MG63 (cell line): ENCODE results near the gene FNIP2. TPM values are rescaled to one million over a fixed set of nuclear protein-coding genes. Genes with fewer than 3 reads are reported as not detected.
"Not testable (repeated sequence)": the region's sequence is repeated elsewhere in the genome, so short reads cannot be mapped to it uniquely, and the experiment has no call there.

ENCODE experiments used
- DNase-seq: peaks from one replicate; pipeline ENCODE4 v3.0.0-alpha.2; 2020
- H3K27me3 ChIP-seq: fragments of 250-450 bp; sonication (Bioruptor Pico); 2 replicates; pipeline ENCODE4 v1.5.1; 2020; ENCODE audit warnings: mild to moderate bottlenecking, moderate library complexity
- H3K36me3 ChIP-seq: fragments of 250-450 bp; sonication (Bioruptor Pico); 2 replicates; pipeline ENCODE4 v1.5.1; 2020; ENCODE audit warnings: mild to moderate bottlenecking, moderate library complexity
- H3K4me3 ChIP-seq: fragments of 250-450 bp; sonication (Bioruptor Pico); 2 replicates; pipeline ENCODE4 v1.5.1; 2020; ENCODE audit warnings: mild to moderate bottlenecking, moderate library complexity
- H3K9me3 ChIP-seq: fragments of 250-450 bp; sonication (Bioruptor Pico); 2 replicates; pipeline ENCODE4 v1.5.1; 2020; ENCODE audit warnings: mild to moderate bottlenecking, moderate library complexity
- total RNA-seq: library from RNA; depleted of rRNA; stranded (reverse); fragments of >200 nt; shearing (Covaris generic); gene quantifications from 2 replicates; pipeline ENCODE4 v1.2.3, GENCODE V29; 2014; ENCODE audit warnings: low replicate concordance

FNIP2 gene
- total RNA-seq, 1 experiment from 2014 or later: 11.1 TPM

GRCh38 chr4:158894826-158895225 lies 126.0 kb downstream of the FNIP2 start:
- no peak overlapping the region for H3K4me3 ChIP-seq
- peaks cover 4% of the 10 kb centered on the region; the same call in 1 of the 2 replicates for H3K36me3 ChIP-seq
- DNase-seq: no peak

GRCh38 chr4:158895797-158896576 lies 127.2 kb downstream of the FNIP2 start:
- Histone ChIP-seq H3K27me3 (no peaks in the 10 kb centered on the region), H3K9me3 (no peaks in the 10 kb centered on the region), H3K4me3 (no peak overlapping the region), H3K36me3 (peaks cover 4% of the 10 kb centered on the region; the same call in 1 of the 2 replicates)
- no peak for DNase-seq

More at GRCh38 chr4:158894826-158895225, 126.0 kb downstream of the FNIP2 start:
- Histone ChIP-seq H3K9me3 (no peaks in the 10 kb centered on the region), H3K27me3 (no peaks in the 10 kb centered on the region)

- not testable (repeated sequence) for H3K9me3 ChIP-seq, H3K27me3 ChIP-seq, H3K36me3 ChIP-seq, DNase-seq, H3K4me3 ChIP-seq
Observed at GRCh38 chr4:158896577-158897238, 127.9 kb downstream of the FNIP2 start.

- H3K4me3 ChIP-seq, DNase-seq, H3K9me3 ChIP-seq, H3K36me3 ChIP-seq, H3K27me3 ChIP-seq: not testable (repeated sequence)
Observed at GRCh38 chr4:158900408-158900807, 131.6 kb downstream of the FNIP2 start.

- not testable (repeated sequence) for H3K27me3 ChIP-seq, H3K36me3 ChIP-seq, H3K9me3 ChIP-seq, H3K4me3 ChIP-seq
- peak; percentile 36 for DNase-seq
Observed at GRCh38 chr4:158902280-158903078, 133.7 kb downstream of the FNIP2 start.

- no peak for DNase-seq
- no peaks in the 10 kb centered on the region for H3K36me3 ChIP-seq
- no peaks in the 10 kb centered on the region for H3K9me3 ChIP-seq
- no peaks in the 10 kb centered on the region for H3K27me3 ChIP-seq
- H3K4me3 ChIP-seq: no peak overlapping the region
Observed at GRCh38 chr4:158903079-158903456, 134.2 kb downstream of the FNIP2 start.

- H3K9me3 ChIP-seq: no peaks in the 10 kb centered on the region
- H3K4me3 ChIP-seq: no peak overlapping the region
- DNase-seq: no peak
- H3K27me3 ChIP-seq: no peaks in the 10 kb centered on the region
- no peaks in the 10 kb centered on the region for H3K36me3 ChIP-seq
Observed at GRCh38 chr4:158903472-158904043, 134.7 kb downstream of the FNIP2 start.

- no peak for DNase-seq
- no peaks in the 10 kb centered on the region for H3K36me3 ChIP-seq
- no peaks in the 10 kb centered on the region for H3K27me3 ChIP-seq
- H3K9me3 ChIP-seq: no peaks in the 10 kb centered on the region
- H3K4me3 ChIP-seq: no peak overlapping the region
Observed at GRCh38 chr4:158904815-158905214, 136.0 kb downstream of the FNIP2 start.

GRCh38 chr4:158906073-158906472 lies 137.2 kb downstream of the FNIP2 start:
- H3K27me3 ChIP-seq: no peaks in the 10 kb centered on the region
- no peaks in the 10 kb centered on the region for H3K36me3 ChIP-seq
- no peak overlapping the region for H3K4me3 ChIP-seq
- no peak for DNase-seq
- H3K9me3 ChIP-seq: no peaks in the 10 kb centered on the region

- H3K4me3 ChIP-seq: no peak overlapping the region
- H3K36me3 ChIP-seq: no peaks in the 10 kb centered on the region
- no peaks in the 10 kb centered on the region for H3K9me3 ChIP-seq
- DNase-seq: no peak
- H3K27me3 ChIP-seq: no peaks in the 10 kb centered on the region
Observed at GRCh38 chr4:158912390-158912789, 143.6 kb downstream of the FNIP2 start.

GRCh38 chr4:158912806-158913205 lies 144.0 kb downstream of the FNIP2 start:
- H3K4me3 ChIP-seq: no peak overlapping the region
- H3K9me3 ChIP-seq: no peaks in the 10 kb centered on the region
- no peaks in the 10 kb centered on the region for H3K36me3 ChIP-seq
- no peak for DNase-seq
- H3K27me3 ChIP-seq: no peaks in the 10 kb centered on the region

GRCh38 chr4:158913766-158914165 lies 144.9 kb downstream of the FNIP2 start:
- no peaks in the 10 kb centered on the region for H3K9me3 ChIP-seq
- no peaks in the 10 kb centered on the region for H3K27me3 ChIP-seq
- no peak for DNase-seq
- H3K4me3 ChIP-seq: no peak overlapping the region
- H3K36me3 ChIP-seq: no peaks in the 10 kb centered on the region

GRCh38 chr4:158914218-158914617 lies 145.4 kb downstream of the FNIP2 start:
- no peak overlapping the region for H3K4me3 ChIP-seq

GRCh38 chr4:158915683-158916241 lies 146.9 kb downstream of the FNIP2 start:
- H3K36me3 ChIP-seq: no peaks in the 10 kb centered on the region
- no peak for DNase-seq
- no peaks in the 10 kb centered on the region for H3K27me3 ChIP-seq
- H3K4me3 ChIP-seq: no peak overlapping the region
- no peaks in the 10 kb centered on the region for H3K9me3 ChIP-seq

More at GRCh38 chr4:158914218-158914617, 145.4 kb downstream of the FNIP2 start:
- H3K36me3 ChIP-seq: no peaks in the 10 kb centered on the region
- no peaks in the 10 kb centered on the region for H3K27me3 ChIP-seq
- H3K9me3 ChIP-seq: no peaks in the 10 kb centered on the region
- DNase-seq: no peak

GRCh38 chr4:158920452-158920996 lies 151.7 kb downstream of the FNIP2 start:
- not testable (repeated sequence) for H3K27me3 ChIP-seq, H3K4me3 ChIP-seq, H3K9me3 ChIP-seq, DNase-seq, H3K36me3 ChIP-seq

GRCh38 chr4:158927774-158928173 lies 158.9 kb downstream of the FNIP2 start:
- H3K36me3 ChIP-seq, H3K27me3 ChIP-seq, DNase-seq, H3K9me3 ChIP-seq, H3K4me3 ChIP-seq: not testable (repeated sequence)
